ENCODE results near the gene SLC35D2.
A peak's percentile ranks its signal among the peaks of the same experiment; 100 is the strongest.

DNA sequence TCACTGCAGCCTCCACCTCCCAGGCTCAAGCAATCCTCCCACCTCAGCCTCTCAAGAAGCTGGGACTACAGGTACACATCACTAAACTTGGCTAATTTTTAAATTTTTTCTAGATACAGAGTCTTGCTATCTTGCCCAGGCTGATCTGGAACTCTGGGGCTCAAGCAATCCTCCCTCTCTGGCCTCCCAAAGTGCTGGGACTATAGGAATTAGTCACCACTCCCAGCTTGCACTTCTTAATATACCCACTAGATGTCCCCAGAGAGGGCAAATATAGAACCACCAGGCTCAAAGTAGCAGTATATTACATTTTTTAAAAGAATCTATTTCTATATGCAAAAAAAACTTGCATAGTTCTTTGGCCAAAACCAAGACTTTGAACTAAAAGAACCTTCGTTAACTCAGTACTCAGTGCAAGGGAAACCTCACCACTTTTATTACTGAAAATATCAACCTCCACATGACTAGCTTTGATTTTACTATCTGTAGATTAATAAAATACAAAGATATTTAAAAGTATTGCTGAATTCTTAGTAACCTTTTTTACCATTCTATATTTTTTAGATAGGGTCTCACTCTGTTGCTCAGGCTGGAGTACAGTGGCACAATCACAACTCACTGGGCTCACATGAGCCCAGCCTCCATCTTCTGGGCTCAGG is 55.7 kb downstream of the SLC35D2 start:
- TF ChIP-seq, protein P1, sequence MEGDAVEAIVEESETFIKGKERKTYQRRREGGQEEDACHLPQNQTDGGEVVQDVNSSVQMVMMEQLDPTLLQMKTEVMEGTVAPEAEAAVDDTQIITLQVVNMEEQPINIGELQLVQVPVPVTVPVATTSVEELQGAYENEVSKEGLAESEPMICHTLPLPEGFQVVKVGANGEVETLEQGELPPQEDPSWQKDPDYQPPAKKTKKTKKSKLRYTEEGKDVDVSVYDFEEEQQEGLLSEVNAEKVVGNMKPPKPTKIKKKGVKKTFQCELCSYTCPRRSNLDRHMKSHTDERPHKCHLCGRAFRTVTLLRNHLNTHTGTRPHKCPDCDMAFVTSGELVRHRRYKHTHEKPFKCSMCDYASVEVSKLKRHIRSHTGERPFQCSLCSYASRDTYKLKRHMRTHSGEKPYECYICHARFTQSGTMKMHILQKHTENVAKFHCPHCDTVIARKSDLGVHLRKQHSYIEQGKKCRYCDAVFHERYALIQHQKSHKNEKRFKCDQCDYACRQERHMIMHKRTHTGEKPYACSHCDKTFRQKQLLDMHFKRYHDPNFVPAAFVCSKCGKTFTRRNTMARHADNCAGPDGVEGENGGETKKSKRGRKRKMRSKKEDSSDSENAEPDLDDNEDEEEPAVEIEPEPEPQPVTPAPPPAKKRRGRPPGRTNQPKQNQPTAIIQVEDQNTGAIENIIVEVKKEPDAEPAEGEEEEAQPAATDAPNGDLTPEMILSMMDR (IDR thresholded peaks at IDR 0.05; ENCODE audit: low read depth, low read length, poor library complexity, severe bottlenecking), result peak; percentile 57
- TF ChIP-seq EZH2phosphoT487 (IDR thresholded peaks at IDR 0.05; ENCODE audit: borderline replicate concordance, low read length), result no peak

All from DOHH2 (cell line).